ENCODE measurements around the gene MAPK8IP3.

The MAPK8IP3 gene

GRCh38 chr16:1740781-1741490 lies 34.9 kb downstream of the MAPK8IP3 start:
- no peak for DNase-seq

GRCh38 chr16:1741553-1742165 lies 35.7 kb downstream of the MAPK8IP3 start:
- no peak for DNase-seq

GRCh38 chr16:1743376-1744337 lies 37.7 kb downstream of the MAPK8IP3 start:
- no peak for DNase-seq

- DNase-seq = no peak
These were observed 38.4 kb downstream of the MAPK8IP3 start for GRCh38 chr16:1744338-1744840.

GRCh38 chr16:1745181-1745899 lies 39.3 kb downstream of the MAPK8IP3 start:
- no peak for DNase-seq

GRCh38 chr16:1745900-1746692 lies 40.1 kb downstream of the MAPK8IP3 start:
- DNase-seq = no peak

- no peak for DNase-seq
These were observed 40.7 kb downstream of the MAPK8IP3 start for GRCh38 chr16:1746693-1747195.

- DNase-seq = no peak
These were observed 41.9 kb downstream of the MAPK8IP3 start for GRCh38 chr16:1747934-1748333.

- no peak for DNase-seq
These were observed 43.4 kb downstream of the MAPK8IP3 start for GRCh38 chr16:1749152-1750117.

GRCh38 chr16:1751946-1752345 lies 46.0 kb downstream of the MAPK8IP3 start:
- DNase-seq = no peak

GRCh38 chr16:1752853-1753252 lies 46.9 kb downstream of the MAPK8IP3 start:
- no peak for DNase-seq

GRCh38 chr16:1754204-1754603 lies 48.2 kb downstream of the MAPK8IP3 start:
- no peak for DNase-seq

- DNase-seq = no peak
These were observed 51.9 kb downstream of the MAPK8IP3 start for GRCh38 chr16:1757714-1758461.

GRCh38 chr16:1758923-1759322 lies 52.9 kb downstream of the MAPK8IP3 start:
- DNase-seq = no peak

- DNase-seq = no peak
These were observed 53.5 kb downstream of the MAPK8IP3 start for GRCh38 chr16:1759511-1759910.

- DNase-seq = no peak
These were observed 54.9 kb downstream of the MAPK8IP3 start for GRCh38 chr16:1760911-1761310.

- DNase-seq = no peak
These were observed 55.8 kb downstream of the MAPK8IP3 start for GRCh38 chr16:1761751-1762150.

- DNase-seq = no peak
These were observed 56.3 kb downstream of the MAPK8IP3 start for GRCh38 chr16:1762196-1762878.
